ENCODE data around the gene KRT26.
"Not testable (repeated sequence)": the region's sequence is repeated elsewhere in the genome, so short reads cannot be mapped to it uniquely, and the experiment has no call there.

KRT26 gene

GRCh38 chr17:40816569-40816968, 44.6 kb upstream of the KRT26 start:
- H3K9ac ChIP-seq = no peak overlapping the region
- H3K4me1 ChIP-seq = peaks cover 4 to 24% (median 9%) of the 10 kb centered on the region in 10 experiments; a peak in 12 of 20 replicates
- H3K27ac ChIP-seq = no peak overlapping the region
- H3K36me3 ChIP-seq = peaks cover 9 to 19% (median 14%) of the 10 kb centered on the region in 11 experiments
- H3K27me3 ChIP-seq = no peaks in the 10 kb centered on the region
- no peaks in the 10 kb centered on the region for H4K20me1 ChIP-seq
- H3K9me3 ChIP-seq (replicated peaks in 1 of 11) = peaks cover 0 to 19% (median 7%) of the 10 kb centered on the region in 11 experiments; a peak in 11 of 22 replicates
- H3K4me2 ChIP-seq = no peak overlapping the region
- H3K4me3 ChIP-seq = no peak overlapping the region
- no peak for TF ChIP-seq Cebpa-rat (IDR thresholded peaks at IDR 0.05)

GRCh38 chr17:40815381-40815780, 43.4 kb upstream of the KRT26 start:
- Histone ChIP-seq H3K4me2 (no peak overlapping the region), H3K36me3 (peaks cover 9 to 19% (median 14%) of the 10 kb centered on the region in 11 experiments), H3K27me3 (no peaks in the 10 kb centered on the region), H3K4me1 (peaks cover 4 to 24% (median 9%) of the 10 kb centered on the region in 10 experiments; a peak in 12 of 20 replicates), H3K9me3 (replicated peaks in 1 of 11) (peaks cover 0 to 19% (median 7%) of the 10 kb centered on the region in 11 experiments; a peak in 11 of 22 replicates), H3K4me3 (no peak overlapping the region), H3K9ac (no peak overlapping the region), H4K20me1 (no peaks in the 10 kb centered on the region), H3K27ac (no peak overlapping the region)
- no peak for TF ChIP-seq Cebpa-rat (IDR thresholded peaks at IDR 0.05)

DNA sequence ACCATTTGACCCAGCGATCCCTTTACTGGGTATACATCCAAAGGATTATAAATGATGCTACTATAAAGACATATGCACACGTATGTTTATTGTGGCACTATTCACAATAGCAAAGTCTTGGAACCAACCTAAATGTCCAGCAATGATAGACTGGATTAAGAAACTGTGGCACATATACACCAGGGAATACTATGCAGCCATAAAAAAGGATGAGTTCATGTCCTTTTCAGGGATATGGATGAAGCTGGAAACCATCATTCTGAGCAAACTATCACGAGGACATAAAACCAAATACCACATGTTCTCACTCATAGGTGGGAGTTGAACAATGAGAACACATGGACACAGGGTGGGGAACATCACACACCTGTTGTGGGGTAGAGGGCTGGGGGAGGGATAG, 42.7 kb upstream of the KRT26 start:
- not testable (repeated sequence) for H3K27ac ChIP-seq, H3K4me3 ChIP-seq, H4K20me1 ChIP-seq, H3K9ac ChIP-seq, H3K27me3 ChIP-seq, H3K4me2 ChIP-seq
- Histone ChIP-seq H3K4me1 (peaks cover 4 to 17% (median 9%) of the 10 kb centered on the region in 10 experiments; a peak in 12 of 20 replicates), H3K9me3 (replicated peaks in 1 of 11) (peaks cover 0 to 19% (median 6%) of the 10 kb centered on the region in 11 experiments; a peak in 11 of 22 replicates), H3K36me3 (peaks cover 9 to 19% (median 14%) of the 10 kb centered on the region in 11 experiments)

GRCh38 chr17:40813804-40814203, 41.8 kb upstream of the KRT26 start:
- H3K9ac ChIP-seq = no peak overlapping the region
- H3K36me3 ChIP-seq = peaks cover 9 to 19% (median 14%) of the 10 kb centered on the region in 11 experiments
- H3K4me1 ChIP-seq = peaks cover 0 to 11% (median 6%) of the 10 kb centered on the region in 10 experiments; a peak in 9 of 20 replicates
- H3K27me3 ChIP-seq = no peaks in the 10 kb centered on the region
- H3K4me2 ChIP-seq = no peak overlapping the region
- H4K20me1 ChIP-seq = no peaks in the 10 kb centered on the region
- H3K9me3 ChIP-seq (replicated peaks in 1 of 11) = peaks cover 0 to 13% (median 5%) of the 10 kb centered on the region in 11 experiments; a peak in 7 of 22 replicates
- H3K27ac ChIP-seq = no peak overlapping the region
- no peak for TF ChIP-seq Cebpa-rat (IDR thresholded peaks at IDR 0.05)
- no peak overlapping the region for H3K4me3 ChIP-seq

GRCh38 chr17:40812639-40813038, 40.6 kb upstream of the KRT26 start:
- H3K4me2 ChIP-seq = no peak overlapping the region
- TF ChIP-seq Cebpa-rat (IDR thresholded peaks at IDR 0.05) = no peak
- H3K4me1 ChIP-seq = peaks cover 0 to 8% (median 2%) of the 10 kb centered on the region in 10 experiments; a peak in 9 of 20 replicates
- H3K27me3 ChIP-seq = no peaks in the 10 kb centered on the region
- H3K36me3 ChIP-seq = peaks cover 6 to 15% (median 12%) of the 10 kb centered on the region in 11 experiments
- no peaks in the 10 kb centered on the region for H4K20me1 ChIP-seq
- no peak overlapping the region for H3K27ac ChIP-seq
- no peak overlapping the region for H3K9ac ChIP-seq
- H3K4me3 ChIP-seq = no peak overlapping the region
- peaks cover 0 to 7% (median 5%) of the 10 kb centered on the region in 11 experiments; a peak in 7 of 22 replicates for H3K9me3 ChIP-seq (replicated peaks in 1 of 11)

- no peak for TF ChIP-seq Cebpa-rat (IDR thresholded peaks at IDR 0.05)
- no peak overlapping the region for H3K4me2 ChIP-seq
- no peaks in the 10 kb centered on the region for H3K27me3 ChIP-seq
These were observed 38.5 kb upstream of the KRT26 start for GRCh38 chr17:40810494-40810893.

DNA sequence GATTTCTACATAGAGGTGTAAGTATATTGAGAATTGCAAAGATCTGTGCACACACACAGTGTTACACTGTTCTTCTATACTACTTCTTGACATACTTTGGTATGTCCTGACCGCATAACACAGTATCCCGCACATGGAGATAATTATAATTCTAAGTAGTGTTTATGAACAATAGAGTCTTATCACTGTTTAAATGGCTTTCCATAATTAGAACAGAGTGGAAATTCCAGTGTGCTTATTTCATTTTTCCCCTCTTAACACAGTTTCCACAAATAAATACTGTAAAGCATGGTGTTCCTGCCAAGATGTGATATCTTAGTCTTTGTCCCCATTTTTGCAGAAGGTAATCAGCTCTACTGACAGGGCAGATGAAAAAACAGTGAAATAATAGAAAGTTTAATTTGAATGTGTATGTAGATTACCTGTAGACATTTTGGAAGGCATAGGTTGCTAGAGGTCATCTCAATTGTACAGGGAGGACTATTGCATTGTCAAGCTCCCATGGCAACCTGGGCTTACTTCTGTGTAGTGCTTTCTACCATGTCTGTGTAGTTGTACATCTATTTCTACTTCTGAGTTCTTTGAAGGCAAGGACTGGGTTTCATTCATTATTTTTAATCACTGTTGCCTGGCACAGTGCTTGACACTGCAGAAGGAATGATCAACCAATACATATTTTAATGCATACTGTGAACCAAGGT, 37.9 kb upstream of the KRT26 start:
- H3K36me3 ChIP-seq = no peaks in the 10 kb centered on the region
- no peak overlapping the region for H3K4me3 ChIP-seq
- H3K4me2 ChIP-seq = no peak overlapping the region
- H3K9me3 ChIP-seq (replicated peaks in 1 of 11) = peaks cover 0 to 3% (median 0%) of the 10 kb centered on the region in 11 experiments; a peak in 3 of 22 replicates
- H3K27me3 ChIP-seq = no peaks in the 10 kb centered on the region
- no peak overlapping the region for H3K27ac ChIP-seq
- no peak overlapping the region for H3K9ac ChIP-seq
- TF ChIP-seq Cebpa-rat (IDR thresholded peaks at IDR 0.05) = no peak
- no peaks in the 10 kb centered on the region for H4K20me1 ChIP-seq
- no peaks in the 10 kb centered on the region for H3K4me1 ChIP-seq

More at GRCh38 chr17:40810494-40810893, 38.5 kb upstream of the KRT26 start:
- no peak overlapping the region for H3K9ac ChIP-seq
- no peaks in the 10 kb centered on the region for H4K20me1 ChIP-seq
- no peaks in the 10 kb centered on the region for H3K4me1 ChIP-seq
- H3K9me3 ChIP-seq (replicated peaks in 1 of 11) = peaks cover 0 to 6% (median 0%) of the 10 kb centered on the region in 11 experiments; a peak in 2 of 22 replicates
- H3K4me3 ChIP-seq = no peak overlapping the region
- no peaks in the 10 kb centered on the region for H3K36me3 ChIP-seq
- H3K27ac ChIP-seq = no peak overlapping the region

DNA sequence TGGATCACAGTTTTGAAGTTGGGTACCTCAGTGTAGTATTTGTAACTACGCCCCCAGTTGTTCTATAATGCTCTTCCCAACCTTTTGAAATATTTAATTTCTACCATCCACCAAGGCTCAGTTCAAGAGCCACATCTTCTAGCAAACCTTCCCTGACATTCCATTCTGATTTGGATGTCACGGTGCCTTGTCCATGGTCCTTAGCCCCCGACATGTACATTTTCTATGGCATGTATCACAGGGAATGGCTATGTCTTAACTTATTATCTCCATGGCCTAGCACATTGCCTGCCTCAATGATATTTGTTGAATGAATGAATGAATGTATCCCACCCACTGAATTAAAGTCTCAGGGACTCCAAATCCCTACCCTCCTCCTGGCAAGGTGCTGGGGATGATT, 34.1 kb upstream of the KRT26 start:
- H3K9me3 ChIP-seq (replicated peaks in 1 of 11) = no peaks in the 10 kb centered on the region; a peak in 1 of 22 replicates
- no peaks in the 10 kb centered on the region for H4K20me1 ChIP-seq
- no peak overlapping the region for H3K4me3 ChIP-seq
- H3K9ac ChIP-seq = no peak overlapping the region
- no peak for TF ChIP-seq Cebpa-rat (IDR thresholded peaks at IDR 0.05)
- no peak overlapping the region for H3K4me2 ChIP-seq
- H3K27me3 ChIP-seq = no peaks in the 10 kb centered on the region
- no peaks in the 10 kb centered on the region for H3K36me3 ChIP-seq
- no peaks in the 10 kb centered on the region for H3K4me1 ChIP-seq
- no peak overlapping the region for H3K27ac ChIP-seq

DNA sequence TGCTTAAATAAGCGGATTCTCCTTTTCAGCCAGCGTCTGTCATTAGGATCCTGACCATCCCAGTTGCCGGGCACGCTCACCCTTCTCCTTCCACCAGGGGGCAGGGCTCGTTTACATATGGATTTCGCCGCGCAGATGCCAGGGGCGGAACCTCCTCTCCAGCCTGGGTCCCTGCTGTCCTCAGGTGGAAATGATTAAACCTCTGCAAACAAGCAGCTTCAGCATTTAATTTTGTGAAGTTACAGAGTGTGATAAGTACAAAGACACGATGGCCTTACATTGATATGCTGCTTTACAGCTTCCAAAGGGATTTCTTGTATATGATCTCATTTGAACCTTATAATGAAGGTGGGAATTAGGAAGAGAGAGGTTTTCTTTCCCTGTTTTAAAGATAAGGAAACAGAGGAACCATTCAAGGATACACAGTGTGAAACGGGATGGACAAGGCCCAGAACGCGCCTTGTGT, 31.6 kb upstream of the KRT26 start:
- H3K9me3 ChIP-seq (replicated peaks in 1 of 11) = no peaks in the 10 kb centered on the region; a peak in 1 of 22 replicates
- no peak overlapping the region for H3K27ac ChIP-seq
- no peaks in the 10 kb centered on the region for H3K27me3 ChIP-seq
- no peaks in the 10 kb centered on the region for H3K36me3 ChIP-seq
- H3K4me3 ChIP-seq = no peak overlapping the region
- no peak overlapping the region for H3K4me2 ChIP-seq
- no peak for TF ChIP-seq Cebpa-rat (IDR thresholded peaks at IDR 0.05)
- H4K20me1 ChIP-seq = no peaks in the 10 kb centered on the region
- no peaks in the 10 kb centered on the region for H3K4me1 ChIP-seq
- no peak overlapping the region for H3K9ac ChIP-seq
